Neuronal stem cell (in vitro differentiated cells): ENCODE results near the gene OR4D11.
"Not testable (repeated sequence)": the region's sequence is repeated elsewhere in the genome, so short reads cannot be mapped to it uniquely, and the experiment has no call there.

Source experiments
- DNase-seq: peaks from one replicate; pipeline ENCODE4 v3.0.0-alpha.2; 2013; ENCODE audit warnings: low spot score
- H2AFZ ChIP-seq: one replicate; pipeline ENCODE4 v1.6.1; 2013; ENCODE audit warnings: mild to moderate bottlenecking, low read length, inconsistent platforms
- H2AK5ac ChIP-seq: 2 replicates; pipeline ENCODE4 v1.6.1; 2013; ENCODE audit warnings: low read depth, mild to moderate bottlenecking, inconsistent platforms, low read length, moderate library complexity, mixed read lengths
- H2BK120ac ChIP-seq: 2 replicates; pipeline ENCODE4 v1.6.1; 2013; ENCODE audit warnings: low read depth, mild to moderate bottlenecking, inconsistent platforms, low read length, moderate library complexity, mixed read lengths
- H2BK12ac ChIP-seq: one replicate; pipeline ENCODE4 v1.6.1; 2013; ENCODE audit warnings: low read length, inconsistent platforms
- H2BK15ac ChIP-seq: 2 replicates; pipeline ENCODE4 v1.6.1; 2013; ENCODE audit warnings: mild to moderate bottlenecking, low read length, inconsistent platforms, mixed read lengths
- H2BK5ac ChIP-seq: one replicate; pipeline ENCODE4 v1.6.1; 2013; ENCODE audit warnings: inconsistent platforms, mild to moderate bottlenecking, low read length, moderate library complexity
- H3K14ac ChIP-seq: one replicate; pipeline ENCODE4 v1.6.1; 2013; ENCODE audit warnings: low read length, inconsistent platforms
- H3K18ac ChIP-seq: 2 replicates; pipeline ENCODE4 v1.6.1; 2013; ENCODE audit warnings: low read length, inconsistent platforms
- H3K23ac ChIP-seq: 2 replicates; pipeline ENCODE4 v1.6.1; 2013; ENCODE audit warnings: low read depth, mild to moderate bottlenecking, mixed read lengths, low read length, inconsistent platforms; ENCODE audit not compliant: poor library complexity
- H3K27ac ChIP-seq: replicated peaks from 3 replicates; pipeline ENCODE4 v1.5.1; 2013; ENCODE audit warnings: low read length, inconsistent platforms
- H3K27me3 ChIP-seq, 3 experiments: 2 replicates each; pipeline ENCODE4 v1.6.1; 2013; ENCODE audit warnings: low read length in 3 of 3, mild to moderate bottlenecking in 2 of 3, inconsistent platforms in 1 of 3, low read depth in 1 of 3, mixed read lengths in 1 of 3, moderate library complexity in 1 of 3; ENCODE audit not compliant: control insufficient read depth in 3 of 3, insufficient read depth in 3 of 3
- H3K36me3 ChIP-seq, 2 donors: replicated peaks in 1 of 2; 2 replicates each; pipeline ENCODE4 v1.6.1; 2013; ENCODE audit warnings: low read length in 2 of 2; ENCODE audit not compliant: control insufficient read depth in 2 of 2, insufficient read depth in 2 of 2
- H3K4ac ChIP-seq: 2 replicates; pipeline ENCODE4 v1.6.1; 2013; ENCODE audit warnings: inconsistent platforms, mild to moderate bottlenecking, low read length, moderate library complexity
- H3K4me1 ChIP-seq, 2 donors: 1 replicate in 1 of 2; 2 replicates in 1 of 2; pipeline ENCODE4 v1.6.1; 2013; ENCODE audit warnings: low read length in 2 of 2, low read depth in 1 of 2; ENCODE audit not compliant: control insufficient read depth in 2 of 2, insufficient read depth in 1 of 2
- H3K4me2 ChIP-seq: one replicate; pipeline ENCODE4 v1.6.1; 2013; ENCODE audit warnings: mild to moderate bottlenecking, low read length, inconsistent platforms; ENCODE audit not compliant: insufficient read depth, poor library complexity, severe bottlenecking
- H3K4me3 ChIP-seq, 2 donors: 2 replicates each; pipeline ENCODE4 v1.5.1; 2013; ENCODE audit warnings: low read length in 2 of 2, mild to moderate bottlenecking in 2 of 2, inconsistent platforms in 1 of 2, moderate library complexity in 1 of 2
- H3K79me1 ChIP-seq: one replicate; pipeline ENCODE4 v1.6.1; 2013; ENCODE audit warnings: low read depth, mild to moderate bottlenecking, inconsistent platforms, low read length, moderate library complexity
- H3K9ac ChIP-seq: one replicate; pipeline ENCODE4 v1.6.1; 2013; ENCODE audit warnings: mild to moderate bottlenecking, low read depth, low read length, inconsistent platforms; ENCODE audit not compliant: poor library complexity
- H3K9me3 ChIP-seq, 2 donors: replicated peaks in 1 of 2; 2 replicates each; pipeline versions ENCODE3 to v1.6.1; 2013; ENCODE audit warnings: low read length in 2 of 2, mild to moderate bottlenecking in 2 of 2, inconsistent platforms in 1 of 2, low read depth in 1 of 2, mixed read lengths in 1 of 2, moderate library complexity in 1 of 2; ENCODE audit not compliant: control insufficient read depth in 2 of 2, insufficient read depth in 1 of 2
- H4K8ac ChIP-seq: one replicate; pipeline ENCODE4 v1.6.1; 2013; ENCODE audit warnings: low read depth, mild to moderate bottlenecking, inconsistent platforms, low read length, moderate library complexity
- H4K91ac ChIP-seq: one replicate; pipeline ENCODE4 v1.6.1; 2013; ENCODE audit warnings: low read length, low read depth, mild to moderate bottlenecking, inconsistent platforms; ENCODE audit not compliant: poor library complexity
- WGBS, 2 donors: extraction: QIAGEN DNeasy Blood & Tissue Kit; methylation state at CpG; one replicate each; pipeline ENCODE4 v1.1.7; 2013; ENCODE audit warnings: missing lambda C conversion rate in 2 of 2, mixed read lengths in 1 of 2; ENCODE audit not compliant: insufficient read length in 2 of 2, insufficient replicate concordance in 1 of 2; ENCODE audit errors: extremely low coverage in 2 of 2; 5-methylcytosine and 5-hydroxymethylcytosine counted together

OR4D11 gene

DNA sequence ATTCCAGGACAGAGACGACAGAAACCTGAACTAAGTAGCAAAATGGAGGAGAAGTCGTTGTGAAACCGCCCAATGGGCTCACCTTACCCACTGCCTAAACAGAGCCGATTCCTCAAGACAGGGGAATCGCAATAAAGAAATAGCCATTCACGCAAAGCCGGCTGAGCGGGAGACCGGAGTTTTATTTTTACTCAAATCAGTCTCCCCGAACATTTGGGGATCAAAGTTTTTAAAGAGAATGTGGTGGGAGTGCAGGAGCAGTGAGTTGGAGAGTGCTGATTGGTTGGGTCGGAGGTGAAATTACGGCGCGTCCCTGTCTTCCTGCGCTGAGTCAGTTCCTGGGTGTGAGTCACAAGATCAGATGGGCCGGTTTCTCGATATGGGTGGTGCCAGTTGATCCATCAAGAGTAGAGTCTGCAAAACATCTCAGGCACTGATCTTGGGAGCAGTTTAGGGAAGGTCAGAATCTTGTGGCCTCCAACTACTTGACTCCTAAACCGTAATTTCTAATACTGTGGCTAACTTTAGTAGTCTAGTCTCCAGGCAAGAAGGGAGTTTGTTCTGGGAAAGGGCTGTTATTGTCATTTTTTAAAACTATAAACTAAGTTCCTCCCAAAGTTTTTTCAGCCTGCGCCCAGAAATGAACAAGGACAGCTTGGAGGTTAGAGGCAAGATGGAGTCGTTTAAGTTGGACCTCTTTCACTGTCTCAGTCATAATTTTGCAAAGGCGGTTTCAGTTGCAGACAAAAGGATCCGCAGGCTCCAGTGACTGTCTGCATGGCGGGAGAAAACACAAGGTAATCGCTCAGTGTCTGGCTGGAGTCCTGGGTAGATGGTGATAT is 42.0 kb downstream of the OR4D11 start:
- H3K9me3 ChIP-seq, result no peaks in the 10 kb centered on the region
- no peak overlapping the region for H4K91ac ChIP-seq
- H2BK5ac ChIP-seq, result peak overlapping the region; percentile 82
- H3K23ac ChIP-seq, result peak overlapping the region; percentile 31
- no peak overlapping the region for H2BK15ac ChIP-seq
- H3K79me1 ChIP-seq, result no peaks in the 10 kb centered on the region
- WGBS, 2 donors, result no CpG with 5 or more reads among the region's 24 CpGs
- no peak overlapping the region for H3K4ac ChIP-seq
- H3K27me3 ChIP-seq, result no peaks in the 10 kb centered on the region
- no peak overlapping the region for H3K14ac ChIP-seq
- H2AFZ ChIP-seq, result peak overlapping the region; percentile 5
- no peak overlapping the region for H2BK12ac ChIP-seq
- peak overlapping the region; percentile 81 for H2AK5ac ChIP-seq
- no peak overlapping the region for H3K4me2 ChIP-seq
- H3K18ac ChIP-seq, result peak overlapping the region; percentile 57
- H3K4me1 ChIP-seq, result peaks cover 4 to 5% of the 10 kb centered on the region in 2 donors
- H3K36me3 ChIP-seq, result peaks cover 0 to 2% of the 10 kb centered on the region in 2 donors
- H4K8ac ChIP-seq, result peak overlapping the region; percentile 17
- H2BK120ac ChIP-seq, result no peak overlapping the region
- no peak overlapping the region for H3K9ac ChIP-seq
- no peak for DNase-seq
- no peak overlapping the region for H3K27ac ChIP-seq
- no peak overlapping the region for H3K4me3 ChIP-seq

DNA sequence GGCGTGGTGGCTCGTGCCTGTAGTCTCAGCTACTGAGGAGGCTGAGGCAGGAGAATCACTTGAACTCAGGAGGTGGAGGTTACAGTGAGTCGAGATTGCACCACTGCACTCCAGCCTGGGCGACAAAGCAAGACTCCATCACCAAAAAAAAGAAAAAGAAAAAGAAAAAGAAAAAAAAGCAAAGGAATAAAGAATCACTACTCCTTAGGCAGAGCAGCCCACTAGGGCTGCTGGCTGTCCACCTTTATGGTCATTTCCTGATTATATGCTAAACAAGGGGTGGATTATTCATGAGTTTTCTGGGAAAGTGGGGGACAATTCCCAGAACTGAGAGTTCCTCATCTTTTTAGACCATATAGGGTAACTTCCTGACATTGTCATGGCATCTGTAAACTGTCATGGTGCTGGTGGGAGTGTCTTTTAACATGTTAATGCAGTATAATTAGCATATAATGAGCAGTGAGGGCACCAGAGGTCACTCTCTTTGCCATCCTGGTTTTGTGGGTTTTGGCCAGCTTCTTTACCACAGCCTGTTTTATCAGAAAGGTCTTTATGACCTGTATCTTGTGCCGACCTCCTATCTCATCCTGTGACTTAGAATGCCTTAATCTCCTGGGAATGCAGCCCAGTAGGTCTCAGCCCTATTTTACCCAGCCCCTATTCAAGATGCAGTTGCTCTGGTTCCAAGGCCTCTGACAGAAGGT is 44.4 kb downstream of the OR4D11 start:
- DNase-seq, H3K4me2 ChIP-seq, H3K9me3 ChIP-seq: not testable (repeated sequence)

DNA sequence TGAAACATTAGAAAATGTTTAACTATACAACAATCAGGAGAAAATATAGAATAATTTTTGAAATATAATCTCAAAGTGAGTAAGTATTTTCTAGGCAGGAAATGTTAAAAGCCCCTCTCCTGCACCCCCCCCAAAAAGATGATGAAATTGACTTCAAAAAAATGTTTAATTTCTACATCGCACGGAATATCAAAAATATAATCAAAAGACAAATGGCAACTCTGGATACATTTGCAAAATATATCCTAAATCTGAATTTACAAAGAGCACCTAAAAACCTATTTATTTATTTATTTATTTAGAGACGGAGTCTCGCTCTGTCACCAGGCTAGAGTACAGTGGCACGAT is 44.9 kb downstream of the OR4D11 start:
- H2BK5ac ChIP-seq, result no peak overlapping the region
- no peak overlapping the region for H2BK12ac ChIP-seq
- H3K4ac ChIP-seq, result no peak overlapping the region
- no peak overlapping the region for H3K18ac ChIP-seq
- H2AK5ac ChIP-seq, result no peak overlapping the region
- no peak overlapping the region for H3K4me3 ChIP-seq
- H3K4me2 ChIP-seq, result no peak overlapping the region
- H3K9ac ChIP-seq, result no peak overlapping the region
- peaks cover 0 to 2% of the 10 kb centered on the region in 2 donors for H3K36me3 ChIP-seq
- no peak overlapping the region for H3K23ac ChIP-seq
- H3K4me1 ChIP-seq, result peaks cover 4 to 5% of the 10 kb centered on the region in 2 donors
- H3K9me3 ChIP-seq, result no peaks in the 10 kb centered on the region
- no peak for DNase-seq
- no peak overlapping the region for H2AFZ ChIP-seq
- no peak overlapping the region for H2BK120ac ChIP-seq
- no peaks in the 10 kb centered on the region for H3K79me1 ChIP-seq
- H2BK15ac ChIP-seq, result no peak overlapping the region
- H3K27ac ChIP-seq, result no peak overlapping the region
- no peak overlapping the region for H4K91ac ChIP-seq
- no CpG with 5 or more reads among the region's 5 CpGs for WGBS, 2 donors
- H3K27me3 ChIP-seq, result no peaks in the 10 kb centered on the region
- H4K8ac ChIP-seq, result no peak overlapping the region
- no peak overlapping the region for H3K14ac ChIP-seq

More for the DNA sequence above, 44.4 kb downstream of the OR4D11 start:
- H3K27me3 ChIP-seq, H3K36me3 ChIP-seq, H4K8ac ChIP-seq, H3K4ac ChIP-seq, H3K79me1 ChIP-seq, H2BK15ac ChIP-seq, H4K91ac ChIP-seq, H2BK12ac ChIP-seq, H3K23ac ChIP-seq, H3K9ac ChIP-seq, H3K4me3 ChIP-seq, H3K14ac ChIP-seq, H2BK120ac ChIP-seq, H2AK5ac ChIP-seq, H3K4me1 ChIP-seq, H2AFZ ChIP-seq, H2BK5ac ChIP-seq, H3K18ac ChIP-seq: not testable (repeated sequence)
- WGBS, 2 donors, result no CpG with 5 or more reads among the region's 5 CpGs
- H3K27ac ChIP-seq, result peak overlapping the region; percentile 32

DNA sequence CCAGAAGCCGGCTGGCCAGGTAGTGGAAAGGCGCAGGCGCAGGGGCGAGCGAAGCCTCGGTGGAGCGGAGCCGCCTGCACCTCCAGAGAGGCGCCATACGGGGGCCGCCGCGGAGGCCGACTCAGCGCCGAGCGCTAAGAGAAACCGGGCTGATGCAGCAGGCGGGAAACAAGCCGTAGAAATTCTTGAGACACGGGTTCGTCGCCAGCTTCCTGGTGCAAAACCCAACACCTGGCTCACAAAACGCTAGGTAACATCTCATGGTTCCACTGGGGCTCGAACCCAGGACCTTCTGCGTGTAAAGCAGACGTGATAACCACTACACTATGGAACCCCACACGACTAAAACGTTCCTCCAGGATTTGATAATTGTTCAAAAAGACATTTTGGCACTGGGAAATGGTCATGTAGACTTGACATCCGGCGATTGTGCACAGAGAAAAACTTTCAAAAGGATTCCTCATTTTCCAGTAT is 47.0 kb downstream of the OR4D11 start:
- no peak overlapping the region for H3K23ac ChIP-seq
- WGBS, 2 donors, result no CpG with 5 or more reads among the region's 31 CpGs
- H3K36me3 ChIP-seq, result no peaks in the 10 kb centered on the region
- H3K27ac ChIP-seq, result peak overlapping the region; percentile 83
- H2BK12ac ChIP-seq, result no peak overlapping the region
- no peak overlapping the region for H3K4ac ChIP-seq
- H3K18ac ChIP-seq, result peak overlapping the region; percentile 48
- H3K9ac ChIP-seq, result peak overlapping the region; percentile 54
- H2AFZ ChIP-seq, result peak overlapping the region; percentile 90
- peaks cover 4 to 5% of the 10 kb centered on the region in 2 donors for H3K4me1 ChIP-seq
- H2BK5ac ChIP-seq, result no peak overlapping the region
- no peak overlapping the region for H3K14ac ChIP-seq
- H2BK120ac ChIP-seq, result no peak overlapping the region
- no peak overlapping the region for H4K91ac ChIP-seq
- peak; percentile 95 for DNase-seq
- H4K8ac ChIP-seq, result no peak overlapping the region
- no peaks in the 10 kb centered on the region for H3K27me3 ChIP-seq
- no peaks in the 10 kb centered on the region for H3K79me1 ChIP-seq
- H3K4me2 ChIP-seq, result peak overlapping the region; percentile 47
- H3K4me3 ChIP-seq, result peak overlapping the region; percentile 65 to 82
- no peak overlapping the region for H2AK5ac ChIP-seq
- no peaks in the 10 kb centered on the region for H3K9me3 ChIP-seq
- no peak overlapping the region for H2BK15ac ChIP-seq
